Activated CD4-positive, alpha-beta memory T cell treated with anti-CD3 and anti-CD28 coated beads, Interleukin-2, amount 10 ng/mL, durations not matched to agents 7 days and 5 days (primary cell): ENCODE data around the gene CDC23. TPM values are rescaled to one million over a fixed set of nuclear protein-coding genes. Genes with fewer than 3 reads are reported as not detected.
A peak's percentile ranks its signal among the peaks of the same experiment; 100 is the strongest.
"Not testable (repeated sequence)": the region's sequence is repeated elsewhere in the genome, so short reads cannot be mapped to it uniquely, and the experiment has no call there.

Source experiments
- CTCF ChIA-PET: fragments of 350-600 bp; sonication (Branson Sonifier 250); formaldehyde crosslinking; loops from one replicate; lab custom pipeline; 2021; ENCODE audit warnings: antibody characterized with exemption, inconsistent platforms; lab: Charles Lee
- POLR2A ChIA-PET: fragments of 350-600 bp; sonication (Branson Sonifier 250); formaldehyde crosslinking; loops from one replicate; lab custom pipeline; 2021; ENCODE audit warnings: antibody characterized with exemption; lab: Charles Lee
- DNase-seq: peaks from one replicate; pipeline ENCODE4 v3.0.0-alpha.2; 2020
- H3K27ac Mint-ChIP-seq: one replicate; pipeline ENCODE4 v1.8.0; 2021; ENCODE audit warnings: mild to moderate bottlenecking, mixed read lengths
- H3K27me3 Mint-ChIP-seq: one replicate; pipeline ENCODE4 v1.8.0; 2021; ENCODE audit warnings: mixed read lengths
- H3K36me3 Mint-ChIP-seq: one replicate; pipeline ENCODE4 v1.8.0; 2021; ENCODE audit warnings: low read depth, mixed read lengths
- H3K4me1 Mint-ChIP-seq: one replicate; pipeline ENCODE4 v1.8.0; 2021; ENCODE audit warnings: mixed read lengths
- H3K4me3 Mint-ChIP-seq: one replicate; pipeline ENCODE4 v1.8.0; 2021; ENCODE audit warnings: mild to moderate bottlenecking, mixed read lengths
- H3K9me3 Mint-ChIP-seq: one replicate; pipeline ENCODE4 v1.8.0; 2021; ENCODE audit warnings: mixed read lengths
- total RNA-seq, 2 experiments: library from RNA; stranded (reverse); gene quantifications; one replicate each; pipeline ENCODE4 v1.2.3, GENCODE V29; 2021

CDC23 gene
- total RNA-seq = 10 to 100 TPM; 32.3 to 33.3 TPM

GRCh38 chr5:138213161-138214029, at the start of gene CDC23:
Gene CDC23, minus strand, starts transcription at chr5:138213323. Its CDS starts 11 bp downstream, at chr5:138213312.
- DNase-seq = peak; percentile 94
- Mint-ChIP-seq H3K4me3 (peak within 1 kb of the TSS; percentile 99), H3K27ac (peak within 1 kb of the TSS; percentile 92), H3K36me3 (peaks cover 13% of the 10 kb centered on the region), H3K27me3 (no peaks in the 10 kb centered on the region), H3K4me1 (peaks cover 24% of the 10 kb centered on the region), H3K9me3 (no peaks in the 10 kb centered on the region)
- ChIA-PET POLR2A (interaction anchor here (0.6 to 2.8 kb wide), 19 partner anchors 11 to 459 kb away, joined by 3 to 30 read pairs (median 4); partner anchors contain the start of genes BRD8, CDC25C, EGR1 and HNRNPA0), CTCF (interaction anchor here (0.6 to 4.0 kb wide), 8 partner anchors 9 to 1190 kb away, joined by 3 to 41 read pairs (median 4); partner anchors contain the start of genes BRD8, EGR1, ETF1 and KDM3B)

- no peaks in the 10 kb centered on the region for H3K36me3 Mint-ChIP-seq
- no peak overlapping the region for H3K4me3 Mint-ChIP-seq
- no peak for DNase-seq
- ChIA-PET POLR2A (interaction anchor here (1.2 kb wide), 1 partner anchor 15 kb away, joined by 3 read pairs; no protein-coding TSS in a partner anchor), CTCF (no interaction called here)
- H3K4me1 Mint-ChIP-seq = no peaks in the 10 kb centered on the region
- no peak overlapping the region for H3K27ac Mint-ChIP-seq
- H3K27me3 Mint-ChIP-seq = peaks cover 11% of the 10 kb centered on the region
- no peaks in the 10 kb centered on the region for H3K9me3 Mint-ChIP-seq
Observed at GRCh38 chr5:138258704-138259292, 45.7 kb upstream of the CDC23 start.

GRCh38 chr5:138257583-138257982, 44.5 kb upstream of the CDC23 start:
- Mint-ChIP-seq H3K36me3 (no peaks in the 10 kb centered on the region), H3K4me1 (no peaks in the 10 kb centered on the region), H3K27me3 (peaks cover 7% of the 10 kb centered on the region), H3K9me3 (no peaks in the 10 kb centered on the region), H3K4me3 (no peak overlapping the region), H3K27ac (no peak overlapping the region)
- POLR2A ChIA-PET = no interaction called here
- no peak for DNase-seq
- CTCF ChIA-PET = no interaction called here

GRCh38 chr5:138252944-138253343, 39.8 kb upstream of the CDC23 start:
- ChIA-PET POLR2A (no interaction called here), CTCF (no interaction called here)
- peaks cover 7% of the 10 kb centered on the region for H3K27me3 Mint-ChIP-seq

GRCh38 chr5:138247800-138248199, 34.7 kb upstream of the CDC23 start:
- CTCF ChIA-PET, POLR2A ChIA-PET, H3K4me1 Mint-ChIP-seq, H3K27ac Mint-ChIP-seq, H3K36me3 Mint-ChIP-seq, H3K9me3 Mint-ChIP-seq, H3K4me3 Mint-ChIP-seq, DNase-seq: not testable (repeated sequence)
- H3K27me3 Mint-ChIP-seq = peaks cover 19% of the 10 kb centered on the region

More at GRCh38 chr5:138252944-138253343, 39.8 kb upstream of the CDC23 start:
- H3K27ac Mint-ChIP-seq = no peak overlapping the region
- H3K4me1 Mint-ChIP-seq = no peaks in the 10 kb centered on the region
- no peak overlapping the region for H3K4me3 Mint-ChIP-seq
- no peaks in the 10 kb centered on the region for H3K36me3 Mint-ChIP-seq
- no peaks in the 10 kb centered on the region for H3K9me3 Mint-ChIP-seq
- no peak for DNase-seq

GRCh38 chr5:138246822-138247221, 33.7 kb upstream of the CDC23 start:
- Mint-ChIP-seq H3K4me1 (peaks cover 2% of the 10 kb centered on the region), H3K9me3 (no peaks in the 10 kb centered on the region), H3K4me3 (no peak overlapping the region), H3K36me3 (no peaks in the 10 kb centered on the region), H3K27ac (no peak overlapping the region), H3K27me3 (peaks cover 27% of the 10 kb centered on the region)
- DNase-seq = no peak
- ChIA-PET POLR2A (no interaction called here), CTCF (no interaction called here)

- peaks cover 30% of the 10 kb centered on the region for H3K27me3 Mint-ChIP-seq
- H3K4me3 Mint-ChIP-seq = no peak overlapping the region
- no peak overlapping the region for H3K27ac Mint-ChIP-seq
- CTCF ChIA-PET = no interaction called here
- no peaks in the 10 kb centered on the region for H3K36me3 Mint-ChIP-seq
- peaks cover 4% of the 10 kb centered on the region for H3K4me1 Mint-ChIP-seq
- no peak for DNase-seq
- no peaks in the 10 kb centered on the region for H3K9me3 Mint-ChIP-seq
- POLR2A ChIA-PET = no interaction called here
Observed at GRCh38 chr5:138246334-138246733, 33.2 kb upstream of the CDC23 start.

GRCh38 chr5:138245717-138246116, 32.6 kb upstream of the CDC23 start:
- Mint-ChIP-seq H3K4me1 (peaks cover 10% of the 10 kb centered on the region), H3K36me3 (no peaks in the 10 kb centered on the region), H3K27ac (no peak overlapping the region), H3K27me3 (peaks cover 36% of the 10 kb centered on the region), H3K4me3 (no peak overlapping the region), H3K9me3 (no peaks in the 10 kb centered on the region)
- CTCF ChIA-PET = interaction anchor here (0.5 kb wide), 1 partner anchor 17 kb away, joined by 3 read pairs; no protein-coding TSS in a partner anchor
- POLR2A ChIA-PET = no interaction called here
- DNase-seq = no peak

- ChIA-PET CTCF (interaction anchor here (0.6 to 1.5 kb wide), 2 partner anchors 19 to 231 kb away, joined by 3 read pairs; no protein-coding TSS in a partner anchor), POLR2A (interaction anchor here (1.4 to 1.5 kb wide), 2 partner anchors 11 to 16 kb away, joined by 3 to 4 read pairs; no protein-coding TSS in a partner anchor)
- H3K36me3 Mint-ChIP-seq = no peaks in the 10 kb centered on the region
- H3K4me1 Mint-ChIP-seq = peaks cover 13% of the 10 kb centered on the region
- H3K9me3 Mint-ChIP-seq = no peaks in the 10 kb centered on the region
- DNase-seq = no peak
- H3K27ac Mint-ChIP-seq = no peak overlapping the region
- H3K27me3 Mint-ChIP-seq = peaks cover 50% of the 10 kb centered on the region
- no peak overlapping the region for H3K4me3 Mint-ChIP-seq
Observed at GRCh38 chr5:138243794-138244193, 30.7 kb upstream of the CDC23 start.

GRCh38 chr5:138241688-138242571, 28.8 kb upstream of the CDC23 start:
- Mint-ChIP-seq H3K36me3 (no peaks in the 10 kb centered on the region), H3K4me1 (peaks cover 13% of the 10 kb centered on the region), H3K4me3 (peak overlapping the region; percentile 10), H3K27me3 (peaks cover 50% of the 10 kb centered on the region), H3K9me3 (no peaks in the 10 kb centered on the region), H3K27ac (no peak overlapping the region)
- DNase-seq = peak; percentile 17
- POLR2A ChIA-PET = interaction anchor here (0.8 to 2.1 kb wide), 2 partner anchors 10 to 96 kb away, joined by 3 to 6 read pairs; partner anchors contain the start of gene FAM53C
- CTCF ChIA-PET = interaction anchor here (1.1 to 1.4 kb wide), 3 partner anchors 29 to 110 kb away, joined by 3 to 5 read pairs (median 5); partner anchors contain the start of genes CDC23 and KIF20A

- peaks cover 50% of the 10 kb centered on the region for H3K27me3 Mint-ChIP-seq
- H3K4me1 Mint-ChIP-seq = peaks cover 13% of the 10 kb centered on the region
- no peak overlapping the region for H3K4me3 Mint-ChIP-seq
- ChIA-PET CTCF (interaction anchor here (0.8 to 1.5 kb wide), 5 partner anchors 10 to 171 kb away, joined by 3 to 5 read pairs (median 4); no protein-coding TSS in a partner anchor), POLR2A (interaction anchor here (0.8 to 2.1 kb wide), 2 partner anchors 9 to 113 kb away, joined by 3 to 6 read pairs; no protein-coding TSS in a partner anchor)
- no peaks in the 10 kb centered on the region for H3K9me3 Mint-ChIP-seq
- no peaks in the 10 kb centered on the region for H3K36me3 Mint-ChIP-seq
- no peak for DNase-seq
- H3K27ac Mint-ChIP-seq = no peak overlapping the region
Observed at GRCh38 chr5:138240650-138241385, 27.7 kb upstream of the CDC23 start.
